Glutamatergic neuron (in vitro differentiated cells): ENCODE results near the gene ADAP2. TPM values are rescaled to one million over a fixed set of nuclear protein-coding genes. Genes with fewer than 3 reads are reported as not detected.
"Not testable (repeated sequence)": the region's sequence is repeated elsewhere in the genome, so short reads cannot be mapped to it uniquely, and the experiment has no call there.

Experiments
- DNase-seq: peaks from one replicate; pipeline ENCODE4 v3.0.0; 2022
- H3K27ac Mint-ChIP-seq: one replicate; pipeline ENCODE4 v1.8.0; 2020; ENCODE audit warnings: mild to moderate bottlenecking, mixed read lengths, inconsistent platforms; ENCODE audit not compliant: unreplicated experiment
- H3K27me3 Mint-ChIP-seq: one replicate; pipeline ENCODE4 v1.8.0; 2020; ENCODE audit warnings: mild to moderate bottlenecking, moderate library complexity, mixed read lengths, inconsistent platforms; ENCODE audit not compliant: unreplicated experiment
- H3K36me3 Mint-ChIP-seq: one replicate; pipeline ENCODE4 v1.8.0; 2020; ENCODE audit warnings: mild to moderate bottlenecking, mixed read lengths, inconsistent platforms; ENCODE audit not compliant: unreplicated experiment
- H3K4me1 Mint-ChIP-seq: one replicate; pipeline ENCODE4 v1.8.0; 2020; ENCODE audit warnings: mild to moderate bottlenecking, low read depth, mixed read lengths, inconsistent platforms; ENCODE audit not compliant: unreplicated experiment
- H3K4me3 Mint-ChIP-seq: one replicate; pipeline ENCODE4 v1.8.0; 2020; ENCODE audit warnings: mild to moderate bottlenecking, mixed read lengths, inconsistent platforms; ENCODE audit not compliant: unreplicated experiment
- H3K9me3 Mint-ChIP-seq: one replicate; pipeline ENCODE4 v1.8.0; 2020; ENCODE audit warnings: mild to moderate bottlenecking, moderate library complexity, mixed read lengths, inconsistent platforms; ENCODE audit not compliant: unreplicated experiment
- total RNA-seq: library from RNA; stranded (reverse); fragmentation: NEBNext Ultra II Directional; extraction: Animal tissue kit (Norgen Biotek cat#: 25700); gene quantifications from one replicate; pipeline ENCODE4 v1.2.1, GENCODE V29; 2021; ENCODE audit not compliant: unreplicated experiment
- TF ChIP-seq, protein P1 (sequence below): fragments of 200-600 bp; sonication (generic); IDR thresholded peaks from one replicate; pipeline ENCODE4 v1.5.0; 2021; ENCODE audit not compliant: partially characterized antibody, unreplicated experiment

ADAP2 gene
- total RNA-seq, 1 donor from 2014 or later: 0.51 TPM

- peaks cover 2% of the 10 kb centered on the region for H3K9me3 Mint-ChIP-seq
- no peaks in the 10 kb centered on the region for H3K4me1 Mint-ChIP-seq
- H3K36me3 Mint-ChIP-seq: no peaks in the 10 kb centered on the region
- no peak for DNase-seq
- H3K4me3 Mint-ChIP-seq: no peak overlapping the region
- H3K27me3 Mint-ChIP-seq: peaks cover 10% of the 10 kb centered on the region
- TF ChIP-seq, protein P1, sequence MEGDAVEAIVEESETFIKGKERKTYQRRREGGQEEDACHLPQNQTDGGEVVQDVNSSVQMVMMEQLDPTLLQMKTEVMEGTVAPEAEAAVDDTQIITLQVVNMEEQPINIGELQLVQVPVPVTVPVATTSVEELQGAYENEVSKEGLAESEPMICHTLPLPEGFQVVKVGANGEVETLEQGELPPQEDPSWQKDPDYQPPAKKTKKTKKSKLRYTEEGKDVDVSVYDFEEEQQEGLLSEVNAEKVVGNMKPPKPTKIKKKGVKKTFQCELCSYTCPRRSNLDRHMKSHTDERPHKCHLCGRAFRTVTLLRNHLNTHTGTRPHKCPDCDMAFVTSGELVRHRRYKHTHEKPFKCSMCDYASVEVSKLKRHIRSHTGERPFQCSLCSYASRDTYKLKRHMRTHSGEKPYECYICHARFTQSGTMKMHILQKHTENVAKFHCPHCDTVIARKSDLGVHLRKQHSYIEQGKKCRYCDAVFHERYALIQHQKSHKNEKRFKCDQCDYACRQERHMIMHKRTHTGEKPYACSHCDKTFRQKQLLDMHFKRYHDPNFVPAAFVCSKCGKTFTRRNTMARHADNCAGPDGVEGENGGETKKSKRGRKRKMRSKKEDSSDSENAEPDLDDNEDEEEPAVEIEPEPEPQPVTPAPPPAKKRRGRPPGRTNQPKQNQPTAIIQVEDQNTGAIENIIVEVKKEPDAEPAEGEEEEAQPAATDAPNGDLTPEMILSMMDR: no peak
- no peak overlapping the region for H3K27ac Mint-ChIP-seq
These were observed 2.6 kb downstream of the ADAP2 start for GRCh38 chr17:30924341-30924740.

- peaks cover 8% of the 10 kb centered on the region for H3K27me3 Mint-ChIP-seq
- H3K9me3 Mint-ChIP-seq: no peaks in the 10 kb centered on the region
- DNase-seq: no peak
- H3K4me1 Mint-ChIP-seq: no peaks in the 10 kb centered on the region
- no peak overlapping the region for H3K27ac Mint-ChIP-seq
- no peak overlapping the region for H3K4me3 Mint-ChIP-seq
- TF ChIP-seq, protein P1: no peak
- H3K36me3 Mint-ChIP-seq: no peaks in the 10 kb centered on the region
These were observed 4.8 kb downstream of the ADAP2 start for GRCh38 chr17:30926516-30926915.

- TF ChIP-seq, protein P1: no peak
- no peaks in the 10 kb centered on the region for H3K9me3 Mint-ChIP-seq
- peaks cover 5% of the 10 kb centered on the region for H3K27me3 Mint-ChIP-seq
- no peaks in the 10 kb centered on the region for H3K4me1 Mint-ChIP-seq
- no peak overlapping the region for H3K4me3 Mint-ChIP-seq
- H3K36me3 Mint-ChIP-seq: no peaks in the 10 kb centered on the region
- H3K27ac Mint-ChIP-seq: no peak overlapping the region
- no peak for DNase-seq
These were observed 6.0 kb downstream of the ADAP2 start for GRCh38 chr17:30927756-30928155.

DNA sequence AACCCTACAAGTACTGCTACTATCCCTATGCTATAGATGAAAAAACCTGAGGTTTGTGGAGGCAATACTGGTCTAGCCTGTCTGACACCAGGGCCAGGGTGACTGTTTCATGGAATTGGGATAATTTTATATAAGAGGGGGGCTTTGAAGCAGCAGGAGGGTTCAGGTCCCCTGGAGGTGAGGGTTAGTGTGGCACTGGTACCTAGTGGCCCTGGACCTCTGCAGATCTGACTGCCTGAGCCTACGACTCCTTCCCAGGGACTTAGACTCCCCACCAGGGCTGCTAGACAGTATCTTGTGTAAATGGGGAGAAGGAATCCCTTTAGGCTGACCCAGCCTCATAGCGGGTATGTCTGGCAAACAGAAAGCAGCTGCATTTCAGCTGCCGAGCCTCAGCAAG lies 6.8 kb downstream of the ADAP2 start:
- no peaks in the 10 kb centered on the region for H3K9me3 Mint-ChIP-seq
- H3K4me1 Mint-ChIP-seq: no peaks in the 10 kb centered on the region
- H3K27me3 Mint-ChIP-seq: peaks cover 3% of the 10 kb centered on the region
- no peaks in the 10 kb centered on the region for H3K36me3 Mint-ChIP-seq
- H3K27ac Mint-ChIP-seq: no peak overlapping the region
- no peak for DNase-seq
- no peak overlapping the region for H3K4me3 Mint-ChIP-seq
- TF ChIP-seq, protein P1: no peak

DNA sequence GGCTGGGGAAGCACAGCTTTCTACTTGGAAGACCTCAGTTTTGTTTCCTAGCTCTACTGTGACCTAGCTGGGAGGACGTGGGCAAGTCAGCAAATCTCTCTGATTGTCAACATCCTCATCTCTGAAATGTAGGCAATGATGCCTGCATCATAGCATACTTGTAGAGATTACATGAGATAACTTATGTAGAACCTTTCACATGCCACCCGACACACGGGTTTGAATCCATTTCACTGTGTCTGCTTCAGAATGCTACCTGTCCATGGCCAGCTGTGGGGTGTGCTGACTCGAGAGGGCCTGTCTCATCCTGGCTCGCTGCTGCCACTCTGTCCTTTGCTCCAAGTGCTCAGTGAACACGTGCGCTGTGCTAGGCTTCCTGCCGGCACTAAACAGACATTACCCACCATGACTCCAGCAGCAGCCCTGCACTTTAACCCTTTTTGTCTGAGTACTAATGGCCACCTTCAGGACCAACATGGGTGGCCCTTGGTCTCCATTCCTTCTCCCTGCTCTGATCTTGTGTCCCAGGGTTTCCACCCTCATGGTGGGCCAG lies 7.4 kb downstream of the ADAP2 start:
- Mint-ChIP-seq H3K4me3 (no peak overlapping the region), H3K36me3 (no peaks in the 10 kb centered on the region), H3K4me1 (no peaks in the 10 kb centered on the region), H3K27ac (no peak overlapping the region), H3K9me3 (no peaks in the 10 kb centered on the region), H3K27me3 (peaks cover 3% of the 10 kb centered on the region)
- no peak for DNase-seq
- TF ChIP-seq, protein P1: no peak

DNA sequence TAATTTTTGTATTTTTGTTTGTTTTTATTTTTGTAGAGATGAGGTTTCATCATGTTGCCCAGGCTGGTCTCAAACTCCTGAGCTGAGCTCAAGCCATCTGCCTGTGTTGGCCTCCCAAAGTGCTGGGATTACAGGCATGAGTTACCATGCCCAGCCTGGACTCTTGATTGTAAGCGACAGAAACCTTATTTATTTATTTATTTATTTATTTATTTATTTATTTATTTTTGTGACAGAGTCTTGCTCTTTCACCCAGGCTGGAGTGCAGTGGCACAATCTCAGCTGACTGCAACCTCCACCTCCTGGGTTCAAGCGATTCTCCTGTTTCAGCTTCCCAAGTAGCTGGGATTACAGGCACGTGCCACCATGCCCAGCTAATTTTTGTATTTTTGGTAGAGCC lies 8.1 kb downstream of the ADAP2 start:
- not testable (repeated sequence) for H3K4me3 Mint-ChIP-seq, H3K9me3 Mint-ChIP-seq, H3K4me1 Mint-ChIP-seq, H3K27ac Mint-ChIP-seq, H3K27me3 Mint-ChIP-seq, DNase-seq, H3K36me3 Mint-ChIP-seq
